Glomerular endothelial cell (primary cell): ENCODE measurements around the gene SYNDIG1. TPM values are rescaled to one million over a fixed set of nuclear protein-coding genes. Genes with fewer than 3 reads are reported as not detected.

Experiments used
- DNase-seq: peaks from one replicate; pipeline ENCODE4 v3.0.0-alpha.2; 2011; ENCODE audit warnings: low read depth, low spot score; ENCODE audit errors: extremely low read depth
- total RNA-seq: library from RNA; depleted of rRNA; stranded (reverse); fragments of >200 nt; gene quantifications from 2 replicates; pipeline ENCODE4 v1.2.3, GENCODE V29; 2015

Gene SYNDIG1
- total RNA-seq, 1 donor from 2014 or later: not detected

- no peak for DNase-seq
These were observed 49.1 kb downstream of the SYNDIG1 start for GRCh38 chr20:24518515-24518914.

GRCh38 chr20:24519476-24519875, 50.0 kb downstream of the SYNDIG1 start:
- no peak for DNase-seq

GRCh38 chr20:24521032-24521431, 51.6 kb downstream of the SYNDIG1 start:
- DNase-seq: no peak

- DNase-seq: no peak
These were observed 53.3 kb downstream of the SYNDIG1 start for GRCh38 chr20:24522452-24523330.

GRCh38 chr20:24523661-24524060, 54.2 kb downstream of the SYNDIG1 start:
- DNase-seq: no peak

GRCh38 chr20:24528583-24529368, 59.3 kb downstream of the SYNDIG1 start:
- no peak for DNase-seq

GRCh38 chr20:24529369-24529719, 59.9 kb downstream of the SYNDIG1 start:
- DNase-seq: no peak

GRCh38 chr20:24530131-24530680, 60.8 kb downstream of the SYNDIG1 start:
- no peak for DNase-seq

GRCh38 chr20:24531202-24531601, 61.8 kb downstream of the SYNDIG1 start:
- no peak for DNase-seq

GRCh38 chr20:24531631-24532419, 62.4 kb downstream of the SYNDIG1 start:
- no peak for DNase-seq

GRCh38 chr20:24533449-24533848, 64.0 kb downstream of the SYNDIG1 start:
- no peak for DNase-seq

- no peak for DNase-seq
These were observed 64.9 kb downstream of the SYNDIG1 start for GRCh38 chr20:24534282-24534681.

GRCh38 chr20:24535941-24536730, 66.7 kb downstream of the SYNDIG1 start:
- DNase-seq: no peak

- no peak for DNase-seq
These were observed 67.8 kb downstream of the SYNDIG1 start for GRCh38 chr20:24537210-24537609.

GRCh38 chr20:24542721-24543120, 73.3 kb downstream of the SYNDIG1 start:
- DNase-seq: no peak

- no peak for DNase-seq
These were observed 73.7 kb downstream of the SYNDIG1 start for GRCh38 chr20:24543168-24543567.

- no peak for DNase-seq
These were observed 74.3 kb downstream of the SYNDIG1 start for GRCh38 chr20:24543741-24544140.

GRCh38 chr20:24544371-24544770, 74.9 kb downstream of the SYNDIG1 start:
- no peak for DNase-seq

GRCh38 chr20:24545168-24545567, 75.7 kb downstream of the SYNDIG1 start:
- DNase-seq: no peak
